PC-3 (cell line): ENCODE data around the gene TMIGD1. TPM values are rescaled to one million over a fixed set of nuclear protein-coding genes. Genes with fewer than 3 reads are reported as not detected.

Experiments used
- ATAC-seq: fragments of 200-7000 bp; cut with Tn5 transposase; 2 replicates; pipeline ENCODE4 v1.9.1; 2020; ENCODE audit warnings: mild to moderate bottlenecking, moderate library complexity
- BruUV-seq: library from RNA; stranded (reverse); fragments of 400-500 nt; replicated peaks from 2 replicates; lab custom pipeline; 2021; lab: Mats Ljungman, UMichigan
- CTCF ChIA-PET: fragments of 300-600 bp; sonication (Branson Sonifier 250); formaldehyde crosslinking; loops from one replicate; lab custom pipeline; 2022; ENCODE audit warnings: antibody characterized with exemption; lab: Charles Lee
- POLR2A ChIA-PET: fragments of 300-600 bp; sonication (Branson Sonifier 250); formaldehyde crosslinking; loops from one replicate; lab custom pipeline; 2022; ENCODE audit warnings: antibody characterized with exemption; ENCODE audit not compliant: unreplicated experiment; lab: Charles Lee
- DNase-seq: peaks from one replicate; pipeline ENCODE4 v3.0.0-alpha.2; 2015
- H2AFZ ChIP-seq: fragments of 300-600 bp; sonication (generic); 2 replicates; pipeline ENCODE4 v1.6.0; 2016; ENCODE audit warnings: antibody characterized with exemption, low read length
- H3F3A ChIP-seq: fragments of 300-600 bp; sonication (generic); one replicate; pipeline ENCODE4 v1.6.0; 2017; ENCODE audit warnings: antibody characterized with exemption, low read length, control low read depth, mild to moderate bottlenecking; ENCODE audit not compliant: unreplicated experiment
- H3K27ac ChIP-seq: fragments of 300-600 bp; sonication (generic); 2 replicates; pipeline ENCODE4 v1.5.1; 2016; ENCODE audit warnings: mild to moderate bottlenecking, low read length
- H3K27me3 ChIP-seq: fragments of 300-600 bp; sonication (generic); 2 replicates; pipeline ENCODE4 v1.6.1; 2016; ENCODE audit warnings: low read length, mixed read lengths
- H3K36me3 ChIP-seq: fragments of 300-600 bp; sonication (generic); 2 replicates; pipeline ENCODE4 v1.6.1; 2016; ENCODE audit warnings: low read depth, mixed run types, low read length, mixed read lengths
- H3K4me1 ChIP-seq: fragments of 300-600 bp; sonication (generic); 2 replicates; pipeline ENCODE4 v1.5.1; 2016; ENCODE audit warnings: low read length; ENCODE audit not compliant: insufficient read depth
- H3K4me2 ChIP-seq: fragments of 300-600 bp; sonication (generic); 2 replicates; pipeline ENCODE4 v1.6.0; 2016; ENCODE audit warnings: low read length
- H3K4me3 ChIP-seq: fragments of 300-600 bp; sonication (generic); 2 replicates; pipeline ENCODE4 v1.5.1; 2016; ENCODE audit warnings: mild to moderate bottlenecking, low read length, mixed read lengths
- H3K79me2 ChIP-seq: fragments of 300-600 bp; sonication (generic); 2 replicates; pipeline ENCODE4 v1.6.1; 2017; ENCODE audit warnings: low read length, mixed read lengths
- H3K9ac ChIP-seq: fragments of 300-600 bp; sonication (generic); 2 replicates; pipeline ENCODE4 v1.6.0; 2016; ENCODE audit warnings: mild to moderate bottlenecking, low read length
- H3K9me2 ChIP-seq: fragments of 300-600 bp; sonication (generic); replicated peaks from 2 replicates; pipeline ENCODE4 v1.6.1; 2016; ENCODE audit warnings: mixed run types, low read length, mixed read lengths
- H3K9me3 ChIP-seq: fragments of 300-600 bp; sonication (generic); 2 replicates; pipeline ENCODE4 v1.6.1; 2016; ENCODE audit warnings: low read length, mixed read lengths
- H4K20me1 ChIP-seq: fragments of 300-600 bp; sonication (generic); 2 replicates; pipeline ENCODE4 v1.6.1; 2016; ENCODE audit warnings: low read length, mixed read lengths
- EZH2 ChIP-seq: fragments of 300-600 bp; sonication (generic); IDR thresholded peaks from one replicate; pipeline ENCODE4 v1.6.1; 2017; ENCODE audit warnings: antibody characterized with exemption, mild to moderate bottlenecking, low read length; ENCODE audit not compliant: unreplicated experiment
- EZH2phosphoT487 ChIP-seq: fragments of 300-600 bp; sonication (generic); IDR thresholded peaks from 2 replicates; pipeline ENCODE4 v1.6.1; 2018; ENCODE audit warnings: mild to moderate bottlenecking, antibody characterized with exemption, low read length, borderline replicate concordance
- intact Hi-C: fragments of 100-400 bp; cut with micrococcal nuclease; formaldehyde crosslinking; loops from 2 replicates; pipeline ENCODE4 v1.9.0; 2023
- total RNA-seq: library from RNA; depleted of rRNA; stranded (reverse); fragments of >200 nt; gene quantifications from 2 replicates; pipeline ENCODE4 v1.2.3, GENCODE V29; 2014
- TF ChIP-seq, protein P1 (sequence below): fragments of 300-600 bp; sonication (generic); conservative IDR thresholded peaks from 2 replicates; pipeline ENCODE4 v1.5.1; 2017; ENCODE audit warnings: antibody characterized with exemption, low read depth, mild to moderate bottlenecking, low read length

The TMIGD1 gene
- total RNA-seq, 1 experiment from 2014 or later, result not detected

DNA sequence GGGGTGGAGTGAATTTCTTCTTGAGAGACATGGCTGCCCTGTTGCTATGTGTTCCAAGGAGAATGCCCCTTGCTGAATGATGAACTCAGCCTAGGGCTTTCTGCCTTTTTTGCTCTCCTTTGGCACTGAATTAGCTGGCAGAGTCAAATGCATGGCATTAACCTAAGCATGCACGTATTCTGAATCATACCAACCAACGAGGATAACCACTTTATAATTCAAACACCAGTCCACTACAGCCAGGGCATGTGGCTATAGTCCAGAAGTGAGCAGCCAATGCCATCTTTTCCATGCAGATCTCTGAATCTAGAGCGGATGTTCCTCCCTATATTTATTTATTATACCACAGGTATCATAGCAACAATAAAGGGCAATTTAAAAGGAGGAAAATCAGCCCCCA, 15.7 kb downstream of the TMIGD1 start:
- no peak overlapping the region for H2AFZ ChIP-seq
- ATAC-seq (peak; percentile 73), DNase-seq (peak; percentile 62)
- TF ChIP-seq EZH2, result no peak
- TF ChIP-seq EZH2phosphoT487, result no peak
- TF ChIP-seq, protein P1, sequence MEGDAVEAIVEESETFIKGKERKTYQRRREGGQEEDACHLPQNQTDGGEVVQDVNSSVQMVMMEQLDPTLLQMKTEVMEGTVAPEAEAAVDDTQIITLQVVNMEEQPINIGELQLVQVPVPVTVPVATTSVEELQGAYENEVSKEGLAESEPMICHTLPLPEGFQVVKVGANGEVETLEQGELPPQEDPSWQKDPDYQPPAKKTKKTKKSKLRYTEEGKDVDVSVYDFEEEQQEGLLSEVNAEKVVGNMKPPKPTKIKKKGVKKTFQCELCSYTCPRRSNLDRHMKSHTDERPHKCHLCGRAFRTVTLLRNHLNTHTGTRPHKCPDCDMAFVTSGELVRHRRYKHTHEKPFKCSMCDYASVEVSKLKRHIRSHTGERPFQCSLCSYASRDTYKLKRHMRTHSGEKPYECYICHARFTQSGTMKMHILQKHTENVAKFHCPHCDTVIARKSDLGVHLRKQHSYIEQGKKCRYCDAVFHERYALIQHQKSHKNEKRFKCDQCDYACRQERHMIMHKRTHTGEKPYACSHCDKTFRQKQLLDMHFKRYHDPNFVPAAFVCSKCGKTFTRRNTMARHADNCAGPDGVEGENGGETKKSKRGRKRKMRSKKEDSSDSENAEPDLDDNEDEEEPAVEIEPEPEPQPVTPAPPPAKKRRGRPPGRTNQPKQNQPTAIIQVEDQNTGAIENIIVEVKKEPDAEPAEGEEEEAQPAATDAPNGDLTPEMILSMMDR, result no peak
- H3K4me3 ChIP-seq, result no peak overlapping the region
- no peaks in the 10 kb centered on the region for H3K36me3 ChIP-seq
- no peaks in the 10 kb centered on the region for H4K20me1 ChIP-seq
- H3K4me2 ChIP-seq, result no peak overlapping the region
- H3K27me3 ChIP-seq, result no peaks in the 10 kb centered on the region
- intact Hi-C loops, result no loop called here
- H3K4me1 ChIP-seq, result peaks cover 14% of the 10 kb centered on the region; the same call in 1 of the 2 replicates
- H3K9me3 ChIP-seq, result no peaks in the 10 kb centered on the region
- CTCF ChIA-PET, result no interaction called here
- H3K27ac ChIP-seq, result no peak overlapping the region
- POLR2A ChIA-PET, result no interaction called here
- no peak overlapping the region for H3K9ac ChIP-seq
- H3F3A ChIP-seq, result no peaks in the 10 kb centered on the region
- H3K9me2 ChIP-seq, result no peaks in the 10 kb centered on the region
- no peaks in the 10 kb centered on the region for H3K79me2 ChIP-seq
- BruUV-seq, result no TSS peak

DNA sequence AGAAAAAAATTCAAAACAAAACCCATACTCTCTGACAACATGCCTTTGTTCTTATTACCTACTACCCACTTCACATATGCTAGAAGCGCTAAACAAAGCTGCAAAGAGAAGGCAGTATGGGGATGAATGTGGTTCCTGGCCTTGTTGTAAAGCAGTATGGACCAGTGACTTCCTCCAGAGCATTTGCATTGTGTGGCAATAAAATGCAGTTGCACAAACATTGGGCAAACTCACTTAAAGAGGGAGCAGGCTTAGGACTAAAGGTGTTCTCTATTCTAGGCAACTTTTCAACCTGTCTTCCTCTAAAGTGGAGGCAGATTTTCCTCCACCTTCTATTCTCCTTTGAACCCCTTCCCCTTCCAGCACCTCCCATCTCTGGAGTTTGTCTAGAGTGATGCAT, 17.1 kb downstream of the TMIGD1 start:
- no peaks in the 10 kb centered on the region for H3K79me2 ChIP-seq
- no peaks in the 10 kb centered on the region for H3K9me2 ChIP-seq
- ATAC-seq (no peak), DNase-seq (no peak)
- no peaks in the 10 kb centered on the region for H3K9me3 ChIP-seq
- H3F3A ChIP-seq, result no peaks in the 10 kb centered on the region
- ChIA-PET CTCF (no interaction called here), POLR2A (no interaction called here)
- H3K9ac ChIP-seq, result no peak overlapping the region
- BruUV-seq, result no TSS peak
- H3K4me1 ChIP-seq, result peaks cover 21% of the 10 kb centered on the region
- H3K36me3 ChIP-seq, result no peaks in the 10 kb centered on the region
- H2AFZ ChIP-seq, result no peak overlapping the region
- no peak overlapping the region for H3K4me2 ChIP-seq
- no peaks in the 10 kb centered on the region for H4K20me1 ChIP-seq
- no peak overlapping the region for H3K4me3 ChIP-seq
- intact Hi-C loops, result no loop called here
- no peak overlapping the region for H3K27ac ChIP-seq
- H3K27me3 ChIP-seq, result no peaks in the 10 kb centered on the region
- TF ChIP-seq EZH2phosphoT487, result no peak
- TF ChIP-seq, protein P1, result no peak

DNA sequence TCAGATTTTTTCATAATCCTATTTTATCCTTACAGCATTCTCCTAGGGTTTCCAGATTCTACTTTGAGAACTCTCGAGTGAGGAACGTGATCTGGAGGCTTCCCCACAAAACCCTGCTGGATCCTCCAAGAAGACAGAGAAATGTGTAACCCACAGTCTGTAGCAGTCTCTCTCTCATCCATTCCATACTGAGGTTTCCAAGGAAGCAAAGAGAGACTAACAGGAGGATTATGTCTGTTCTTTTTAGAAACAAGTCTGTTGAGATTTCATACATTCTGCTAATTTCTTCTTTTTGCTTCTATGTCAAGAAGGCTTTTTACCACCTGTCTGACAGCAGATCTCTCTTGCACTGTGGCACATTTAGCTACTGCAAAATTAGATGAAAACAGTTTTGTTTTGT, 18.8 kb downstream of the TMIGD1 start:
- no peak overlapping the region for H3K4me3 ChIP-seq
- H3K4me2 ChIP-seq, result no peak overlapping the region
- ChIA-PET CTCF (no interaction called here), POLR2A (no interaction called here)
- ATAC-seq (no peak), DNase-seq (no peak)
- intact Hi-C loops, result no loop called here
- no peaks in the 10 kb centered on the region for H3K9me3 ChIP-seq
- no peak overlapping the region for H2AFZ ChIP-seq
- H3K27me3 ChIP-seq, result no peaks in the 10 kb centered on the region
- TF ChIP-seq EZH2, result no peak
- TF ChIP-seq, protein P1, result no peak
- H3K36me3 ChIP-seq, result no peaks in the 10 kb centered on the region
- no peaks in the 10 kb centered on the region for H3F3A ChIP-seq
- no peaks in the 10 kb centered on the region for H3K9me2 ChIP-seq
- no TSS peak for BruUV-seq
- no peaks in the 10 kb centered on the region for H4K20me1 ChIP-seq
- H3K9ac ChIP-seq, result no peak overlapping the region
- H3K79me2 ChIP-seq, result no peaks in the 10 kb centered on the region
- H3K27ac ChIP-seq, result no peak overlapping the region
- peaks cover 15% of the 10 kb centered on the region for H3K4me1 ChIP-seq
